T47D (cell line): ENCODE data around the gene E2F3.

Experiments used
- DNase-seq, 2 experiments: peaks; one replicate each; pipeline versions ENCODE4 v3.0.0 to v3.0.0-alpha.2; 2011 to 2012; ENCODE audit warnings: low read depth in 1 of 2, low spot score in 1 of 2
- JUND ChIP-seq: IDR thresholded peaks from 2 replicates; pipeline ENCODE4 v1.6.1; 2012; ENCODE audit warnings: low read depth
- in situ Hi-C: cut with HindIII; loops from 2 replicates; pipeline ENCODE4 v1.10.0; 2016; ENCODE audit warnings: low sequenced_read_pairs, low pct_unique_long_range_greater_than_20kb

E2F3 gene

GRCh38 chr6:20540683-20541082, 139.0 kb downstream of the E2F3 start:
- in situ Hi-C loops = no loop called here
- no peak for DNase-seq
- TF ChIP-seq JUND = no peak

GRCh38 chr6:20541382-20541781, 139.7 kb downstream of the E2F3 start:
- TF ChIP-seq JUND = no peak
- in situ Hi-C loops = no loop called here
- DNase-seq = no peak

- in situ Hi-C loops = no loop called here
- DNase-seq = peak in 1 of 2 experiments; percentile 68
- no peak for TF ChIP-seq JUND
Observed at GRCh38 chr6:20542927-20543602, 141.4 kb downstream of the E2F3 start.
